Epithelial cell of proximal tubule (primary cell): ENCODE data around the gene GGPS1. TPM values are rescaled to one million over a fixed set of nuclear protein-coding genes. Genes with fewer than 3 reads are reported as not detected.
"Not testable (repeated sequence)": the region's sequence is repeated elsewhere in the genome, so short reads cannot be mapped to it uniquely, and the experiment has no call there.

Experiments
- DNase-seq: peaks from one replicate; pipeline ENCODE4 v3.0.0-alpha.2; 2011; ENCODE audit warnings: low read depth
- H3K4me3 ChIP-seq: 2 replicates; pipeline ENCODE4 v1.5.1; 2011; ENCODE audit warnings: low read depth, mild to moderate bottlenecking, low read length
- total RNA-seq: library from RNA; depleted of rRNA; stranded (reverse); fragments of >200 nt; gene quantifications from 2 replicates; pipeline ENCODE4 v1.2.3, GENCODE V29; 2015
- TF ChIP-seq, protein P1 (sequence below): conservative IDR thresholded peaks from 2 replicates; pipeline ENCODE4 v1.5.1; 2012; ENCODE audit warnings: low read depth, mild to moderate bottlenecking, low read length

Gene GGPS1
- total RNA-seq, result 17.1 and 26.3 TPM in 2 replicates

DNA sequence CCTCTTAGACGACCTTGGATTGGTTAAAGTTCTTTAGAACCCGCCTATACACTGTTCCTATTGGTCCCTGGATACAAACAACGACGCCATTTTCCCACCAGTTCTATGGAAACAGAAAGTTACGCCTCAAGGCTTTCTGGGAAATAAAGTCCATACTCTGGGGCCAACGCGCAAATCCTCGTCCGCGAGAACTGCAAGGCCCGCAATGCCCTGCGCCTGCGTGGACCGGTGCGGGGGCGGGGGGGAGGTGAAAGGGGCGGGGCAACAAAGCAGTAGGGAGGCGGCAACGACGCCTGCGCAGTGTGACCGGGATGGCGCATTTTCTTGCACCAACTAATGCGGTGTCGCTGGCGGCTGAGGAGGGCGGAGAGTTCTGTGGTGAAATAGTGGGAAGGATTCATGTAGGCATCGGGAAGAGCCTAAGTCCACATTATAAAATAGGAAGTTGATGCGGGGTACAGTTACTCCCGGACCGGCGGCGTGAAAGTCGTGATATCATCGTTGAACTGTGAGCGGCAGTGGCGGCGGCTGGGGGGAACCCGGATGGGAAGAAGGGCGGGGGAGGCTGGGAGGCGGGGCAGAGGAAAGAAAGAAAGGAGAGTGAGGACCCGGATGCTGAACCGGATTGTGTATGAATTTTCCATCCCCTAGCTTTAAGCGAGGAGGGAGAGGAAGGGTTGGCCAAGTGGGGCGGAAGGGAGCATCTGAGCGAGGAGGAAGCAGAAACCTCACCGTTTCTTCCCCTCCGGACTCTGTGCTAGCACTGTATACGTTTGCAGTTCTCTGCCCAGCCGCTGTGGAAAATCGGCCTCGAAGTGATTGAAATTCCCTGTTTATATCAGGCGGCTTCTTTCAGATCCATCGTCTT lies at the start of gene GGPS1:
Gene GGPS1, plus strand, starts transcription at position 300 of the 868 bp plus-strand sequence. CDS start 6,695 bp downstream, outside the sequence.
- TF ChIP-seq, protein P1, sequence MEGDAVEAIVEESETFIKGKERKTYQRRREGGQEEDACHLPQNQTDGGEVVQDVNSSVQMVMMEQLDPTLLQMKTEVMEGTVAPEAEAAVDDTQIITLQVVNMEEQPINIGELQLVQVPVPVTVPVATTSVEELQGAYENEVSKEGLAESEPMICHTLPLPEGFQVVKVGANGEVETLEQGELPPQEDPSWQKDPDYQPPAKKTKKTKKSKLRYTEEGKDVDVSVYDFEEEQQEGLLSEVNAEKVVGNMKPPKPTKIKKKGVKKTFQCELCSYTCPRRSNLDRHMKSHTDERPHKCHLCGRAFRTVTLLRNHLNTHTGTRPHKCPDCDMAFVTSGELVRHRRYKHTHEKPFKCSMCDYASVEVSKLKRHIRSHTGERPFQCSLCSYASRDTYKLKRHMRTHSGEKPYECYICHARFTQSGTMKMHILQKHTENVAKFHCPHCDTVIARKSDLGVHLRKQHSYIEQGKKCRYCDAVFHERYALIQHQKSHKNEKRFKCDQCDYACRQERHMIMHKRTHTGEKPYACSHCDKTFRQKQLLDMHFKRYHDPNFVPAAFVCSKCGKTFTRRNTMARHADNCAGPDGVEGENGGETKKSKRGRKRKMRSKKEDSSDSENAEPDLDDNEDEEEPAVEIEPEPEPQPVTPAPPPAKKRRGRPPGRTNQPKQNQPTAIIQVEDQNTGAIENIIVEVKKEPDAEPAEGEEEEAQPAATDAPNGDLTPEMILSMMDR, result no peak
- H3K4me3 ChIP-seq, result peak within 1 kb of the TSS; percentile 92
- DNase-seq, result peak; percentile 100

DNA sequence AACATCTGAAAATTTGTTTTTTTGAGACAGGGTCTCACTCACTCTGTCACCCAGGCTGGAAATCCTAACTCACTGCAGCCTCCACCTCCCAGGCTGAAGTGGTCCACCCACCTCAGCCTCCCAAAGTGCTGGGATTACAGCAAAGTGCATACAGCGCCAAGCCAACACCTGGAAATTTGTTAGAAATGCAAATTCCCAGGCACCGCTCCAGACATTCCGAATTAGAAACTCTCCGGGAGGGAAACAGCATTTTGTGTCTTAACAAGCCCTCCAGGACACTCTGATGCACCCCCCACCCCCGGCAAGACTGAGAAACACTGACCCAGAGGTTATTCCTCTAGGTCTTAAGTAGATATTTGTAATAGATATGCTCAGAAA lies 49.5 kb upstream of the GGPS1 start:
- no peak for DNase-seq
- no peak overlapping the region for H3K4me3 ChIP-seq
- TF ChIP-seq, protein P1, result no peak

DNA sequence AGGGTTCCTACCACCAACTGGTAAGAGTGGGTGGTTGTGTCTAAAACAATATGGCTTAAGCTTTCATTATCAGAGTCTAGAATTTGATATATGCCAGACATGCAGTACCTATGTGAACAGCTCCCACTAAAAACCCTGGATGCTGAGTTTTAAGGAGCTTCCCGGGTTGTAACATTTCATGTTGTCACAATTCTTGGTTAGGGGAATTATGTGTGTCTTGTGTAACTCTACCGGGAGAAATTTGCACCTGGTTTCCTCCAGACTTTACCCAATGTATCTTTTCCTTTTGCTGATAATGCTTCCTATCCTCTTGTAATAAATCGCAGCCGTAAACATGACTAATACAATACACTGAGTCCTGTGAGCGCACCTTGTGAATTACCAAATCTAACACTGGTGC lies 48.7 kb upstream of the GGPS1 start:
- no peak for DNase-seq
- TF ChIP-seq, protein P1, result no peak
- no peak overlapping the region for H3K4me3 ChIP-seq

DNA sequence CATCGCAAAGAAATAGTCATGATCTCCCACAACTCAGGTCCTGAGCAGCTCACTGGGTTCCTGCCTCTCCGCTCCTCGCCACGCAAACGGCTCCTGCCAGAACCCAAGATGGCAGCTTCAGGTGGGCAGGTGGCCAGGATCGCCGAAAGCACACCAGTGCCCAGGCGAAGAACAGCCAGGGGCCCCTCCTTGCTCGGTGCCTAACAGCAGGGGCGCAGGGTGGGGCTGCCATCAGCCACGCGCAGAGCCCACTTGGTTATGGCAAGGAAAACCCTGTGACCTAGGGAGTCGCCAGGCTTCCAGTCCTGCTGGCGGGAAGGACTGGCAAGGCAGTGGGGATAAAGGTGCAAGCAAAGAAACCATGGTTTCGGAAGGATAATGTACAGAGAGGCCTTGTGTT lies 47.9 kb upstream of the GGPS1 start:
- no peak for DNase-seq
- TF ChIP-seq, protein P1, result no peak
- no peak overlapping the region for H3K4me3 ChIP-seq

DNA sequence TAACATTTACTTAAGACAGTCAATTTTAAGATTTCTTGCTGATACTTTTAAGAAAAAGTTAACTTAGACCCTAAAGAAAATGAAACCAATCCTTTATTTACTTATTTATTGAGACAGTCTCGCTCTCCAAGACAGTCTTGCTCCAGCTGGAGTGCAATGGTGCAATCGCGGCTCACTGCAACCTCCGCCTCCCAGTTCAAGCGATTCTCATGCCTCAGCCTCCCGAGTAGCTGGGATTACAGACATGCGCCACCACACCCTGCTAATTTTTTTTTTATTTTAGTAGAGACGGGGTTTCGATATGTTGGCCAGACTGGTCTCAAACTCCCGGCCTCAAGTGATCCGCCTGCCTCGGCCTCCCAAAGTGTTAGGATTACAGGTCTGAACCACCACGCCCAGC lies 44.7 kb upstream of the GGPS1 start:
- DNase-seq, result not testable (repeated sequence)

DNA sequence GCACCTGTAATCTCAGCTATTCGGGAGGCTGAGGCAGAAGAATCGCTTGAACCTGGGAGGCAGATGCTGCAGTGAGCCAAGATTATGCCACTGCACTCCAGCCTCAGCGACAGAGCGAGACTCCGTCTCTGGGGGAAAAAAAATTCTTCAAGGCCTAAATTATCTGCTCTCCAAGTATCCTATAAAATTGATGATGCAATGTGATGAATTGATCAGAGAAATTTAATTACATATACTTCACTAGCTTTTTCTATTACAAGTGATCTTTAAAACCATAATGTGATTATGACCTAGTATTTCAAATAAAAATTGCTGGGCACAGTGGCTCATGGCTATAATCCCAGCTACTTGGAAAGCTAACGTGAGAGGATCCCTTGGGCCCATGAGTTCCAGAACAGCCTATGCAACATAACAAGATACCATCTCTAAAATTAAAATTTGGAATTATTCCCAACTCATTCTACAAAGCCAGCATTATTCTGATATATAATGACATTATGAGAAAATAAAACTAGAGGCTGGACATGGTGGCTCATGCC lies 44.1 kb upstream of the GGPS1 start:
- H3K4me3 ChIP-seq, result no peak overlapping the region
- no peak for DNase-seq
- TF ChIP-seq, protein P1, result no peak

More for the DNA sequence above, 44.7 kb upstream of the GGPS1 start:
- not testable (repeated sequence) for H3K4me3 ChIP-seq

DNA sequence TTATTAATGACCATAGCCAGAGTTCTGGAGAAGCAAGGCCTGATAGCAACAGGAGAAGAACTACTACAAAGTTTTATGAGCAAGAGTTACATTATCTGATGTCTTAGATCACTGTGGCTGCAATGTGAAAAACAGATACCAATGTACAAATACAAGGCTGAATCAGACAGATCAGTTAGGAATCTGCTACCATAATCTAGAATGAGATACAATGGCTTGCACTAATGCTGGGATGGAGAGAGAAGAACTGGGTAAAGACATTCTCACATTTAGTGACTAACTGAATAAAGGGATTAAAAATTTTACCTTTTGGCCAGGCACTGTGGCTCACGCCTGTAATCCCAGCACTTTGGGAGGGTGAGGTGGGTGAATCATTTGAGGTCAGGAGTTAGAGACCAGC lies 41.7 kb upstream of the GGPS1 start:
- DNase-seq, result no peak
- TF ChIP-seq, protein P1, result no peak
- no peak overlapping the region for H3K4me3 ChIP-seq
